ENCODE data around the gene DYNC1H1.

- TF ChIP-seq, protein P1, sequence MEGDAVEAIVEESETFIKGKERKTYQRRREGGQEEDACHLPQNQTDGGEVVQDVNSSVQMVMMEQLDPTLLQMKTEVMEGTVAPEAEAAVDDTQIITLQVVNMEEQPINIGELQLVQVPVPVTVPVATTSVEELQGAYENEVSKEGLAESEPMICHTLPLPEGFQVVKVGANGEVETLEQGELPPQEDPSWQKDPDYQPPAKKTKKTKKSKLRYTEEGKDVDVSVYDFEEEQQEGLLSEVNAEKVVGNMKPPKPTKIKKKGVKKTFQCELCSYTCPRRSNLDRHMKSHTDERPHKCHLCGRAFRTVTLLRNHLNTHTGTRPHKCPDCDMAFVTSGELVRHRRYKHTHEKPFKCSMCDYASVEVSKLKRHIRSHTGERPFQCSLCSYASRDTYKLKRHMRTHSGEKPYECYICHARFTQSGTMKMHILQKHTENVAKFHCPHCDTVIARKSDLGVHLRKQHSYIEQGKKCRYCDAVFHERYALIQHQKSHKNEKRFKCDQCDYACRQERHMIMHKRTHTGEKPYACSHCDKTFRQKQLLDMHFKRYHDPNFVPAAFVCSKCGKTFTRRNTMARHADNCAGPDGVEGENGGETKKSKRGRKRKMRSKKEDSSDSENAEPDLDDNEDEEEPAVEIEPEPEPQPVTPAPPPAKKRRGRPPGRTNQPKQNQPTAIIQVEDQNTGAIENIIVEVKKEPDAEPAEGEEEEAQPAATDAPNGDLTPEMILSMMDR (conservative IDR thresholded peaks at IDR 0.05), result no peak
- TF ChIP-seq ZFX (IDR thresholded peaks at IDR 0.05), result no peak
Observed at GRCh38 chr14:101991352-101991751, 27.0 kb downstream of the DYNC1H1 start.

All from C4-2B (cell line).